Natural killer cell (primary cell): Measurements from ENCODE around the gene HSF5. TPM values are rescaled to one million over a fixed set of nuclear protein-coding genes. Genes with fewer than 3 reads are reported as not detected.

Experiments used
- ATAC-seq, 3 donors: fragments of 150-1000 bp in 2 of 3; fragments of 200-7000 bp in 1 of 3; cut with Tn5 transposase; 1 replicate in 1 of 3; 2 replicates in 2 of 3; pipeline ENCODE4 v1.10.0; 2021; ENCODE audit warnings: mild to moderate bottlenecking in 2 of 3, moderate library complexity in 2 of 3
- DNase-seq, 2 donors: peaks; one replicate each; pipeline versions ENCODE4 v3.0.0 to v3.0.0-alpha.2; 2013 to 2021; ENCODE audit warnings: mixed read lengths in 1 of 2
- H3K27ac ChIP-seq: one replicate; pipeline ENCODE4 v1.5.1; 2013; ENCODE audit warnings: mild to moderate bottlenecking, low read length
- H3K27me3 ChIP-seq: one replicate; pipeline ENCODE4 v1.6.1; 2013; ENCODE audit warnings: low read length; ENCODE audit not compliant: control insufficient read depth, insufficient read depth
- H3K36me3 ChIP-seq: one replicate; pipeline ENCODE4 v1.6.1; 2013; ENCODE audit warnings: low read length; ENCODE audit not compliant: control insufficient read depth, insufficient read depth
- H3K4me1 ChIP-seq: one replicate; pipeline ENCODE4 v1.6.1; 2013; ENCODE audit warnings: low read length; ENCODE audit not compliant: control insufficient read depth, insufficient read depth
- H3K4me3 ChIP-seq: one replicate; pipeline ENCODE4 v1.5.1; 2013; ENCODE audit warnings: low read length
- H3K9me3 ChIP-seq: one replicate; pipeline ENCODE4 v1.6.1; 2013; ENCODE audit warnings: low read length; ENCODE audit not compliant: control insufficient read depth, insufficient read depth
- H3K27ac Mint-ChIP-seq, 2 donors: one replicate each; pipeline ENCODE4 v1.8.0; 2022; ENCODE audit warnings: mild to moderate bottlenecking in 2 of 2, mixed read lengths in 2 of 2, moderate library complexity in 1 of 2
- H3K27me3 Mint-ChIP-seq, 2 donors: one replicate each; pipeline ENCODE4 v1.8.0; 2022; ENCODE audit warnings: low read depth in 2 of 2, mixed read lengths in 2 of 2
- H3K36me3 Mint-ChIP-seq: one replicate; pipeline ENCODE4 v1.8.0; 2022; ENCODE audit warnings: mixed read lengths
- H3K4me1 Mint-ChIP-seq, 2 donors: one replicate each; pipeline ENCODE4 v1.8.0; 2022; ENCODE audit warnings: mixed read lengths in 2 of 2
- H3K4me3 Mint-ChIP-seq: one replicate; pipeline ENCODE4 v1.8.0; 2022; ENCODE audit warnings: mild to moderate bottlenecking, moderate library complexity, mixed read lengths
- H3K9me3 Mint-ChIP-seq, 2 donors: one replicate each; pipeline ENCODE4 v1.8.0; 2022; ENCODE audit warnings: mixed read lengths in 2 of 2
- CTCF ChIP-seq: fragments of 200-600 bp; IDR thresholded peaks from one replicate; pipeline ENCODE4 v1.8.0; 2022; ENCODE audit warnings: antibody characterized with exemption
- WGBS: methylation state at CpG from one replicate; pipeline ENCODE4 v1.1.7; 2013; ENCODE audit warnings: missing lambda C conversion rate; ENCODE audit not compliant: insufficient coverage; 5-methylcytosine and 5-hydroxymethylcytosine counted together
- intact Hi-C: fragments of 100-400 bp; cut with micrococcal nuclease; formaldehyde crosslinking; loops from one replicate; pipeline ENCODE4 v1.14.2; 2022
- total RNA-seq, 4 donors: library from RNA; stranded (reverse); fragments of 120-200 nt in 1 of 4; gene quantifications; one replicate each; pipeline versions ENCODE4 v1.2.3 to v1.2.4, GENCODE V29; 2013 to 2022

The HSF5 gene
- total RNA-seq, 3 donors from 2014 or later (not counting 1 experiment from before 2014, with no cell fraction given) = 0.45 to 1.00 (median 0.94) TPM

GRCh38 chr17:58410714-58411407 lies 77.3 kb downstream of the HSF5 start:
- Mint-ChIP-seq H3K36me3 (no peaks in the 10 kb centered on the region), H3K27ac (no peak overlapping the region), H3K27me3 (no peaks in the 10 kb centered on the region), H3K4me1 (no peaks in the 10 kb centered on the region), H3K9me3 (no peaks in the 10 kb centered on the region), H3K4me3 (no peak overlapping the region)
- no peaks in the 10 kb centered on the region for H3K9me3 ChIP-seq
- DNase-seq (no peak), ATAC-seq (no peak)
- H3K4me3 ChIP-seq = no peak overlapping the region
- no peak overlapping the region for H3K27ac ChIP-seq
- intact Hi-C loops = no loop called here
- no peaks in the 10 kb centered on the region for H3K27me3 ChIP-seq
- H3K36me3 ChIP-seq = no peaks in the 10 kb centered on the region
- TF ChIP-seq CTCF = no peak
- H3K4me1 ChIP-seq = no peaks in the 10 kb centered on the region

GRCh38 chr17:58409432-58409831 lies 78.8 kb downstream of the HSF5 start:
- no peaks in the 10 kb centered on the region for H3K27me3 Mint-ChIP-seq
- H3K4me1 Mint-ChIP-seq = no peaks in the 10 kb centered on the region
- H3K9me3 Mint-ChIP-seq = no peaks in the 10 kb centered on the region
- H3K4me3 ChIP-seq = no peak overlapping the region
- no peaks in the 10 kb centered on the region for H3K36me3 ChIP-seq
- intact Hi-C loops = no loop called here
- 100% methylated on average over 5 of the region's 5 CpGs for WGBS
- H3K27ac Mint-ChIP-seq = no peak overlapping the region
- ATAC-seq (no peak), DNase-seq (no peak)
- no peak for TF ChIP-seq CTCF
- no peak overlapping the region for H3K4me3 Mint-ChIP-seq
- no peaks in the 10 kb centered on the region for H3K9me3 ChIP-seq
- H3K36me3 Mint-ChIP-seq = no peaks in the 10 kb centered on the region
- no peaks in the 10 kb centered on the region for H3K4me1 ChIP-seq
- H3K27me3 ChIP-seq = no peaks in the 10 kb centered on the region
- no peak overlapping the region for H3K27ac ChIP-seq

GRCh38 chr17:58403311-58403710 lies 84.9 kb downstream of the HSF5 start:
- Histone ChIP-seq H3K27me3 (no peaks in the 10 kb centered on the region), H3K4me1 (no peaks in the 10 kb centered on the region), H3K27ac (no peak overlapping the region), H3K9me3 (no peaks in the 10 kb centered on the region), H3K36me3 (no peaks in the 10 kb centered on the region), H3K4me3 (no peak overlapping the region)
- Mint-ChIP-seq H3K27ac (no peak overlapping the region), H3K9me3 (no peaks in the 10 kb centered on the region), H3K4me3 (no peak overlapping the region), H3K4me1 (no peaks in the 10 kb centered on the region), H3K27me3 (no peaks in the 10 kb centered on the region), H3K36me3 (no peaks in the 10 kb centered on the region)
- no peak for TF ChIP-seq CTCF
- ATAC-seq (no peak), DNase-seq (no peak)
- WGBS = 97% methylated on average over 6 of the region's 6 CpGs
- intact Hi-C loops = no loop called here

GRCh38 chr17:58402679-58403078 lies 85.5 kb downstream of the HSF5 start:
- Mint-ChIP-seq H3K36me3 (no peaks in the 10 kb centered on the region), H3K4me1 (no peaks in the 10 kb centered on the region), H3K9me3 (no peaks in the 10 kb centered on the region), H3K4me3 (no peak overlapping the region), H3K27ac (no peak overlapping the region), H3K27me3 (no peaks in the 10 kb centered on the region)
- intact Hi-C loops = no loop called here
- no CpG with 5 or more reads among the region's 1 CpG for WGBS
- Histone ChIP-seq H3K27me3 (no peaks in the 10 kb centered on the region), H3K4me3 (no peak overlapping the region), H3K27ac (no peak overlapping the region), H3K4me1 (no peaks in the 10 kb centered on the region), H3K9me3 (no peaks in the 10 kb centered on the region), H3K36me3 (no peaks in the 10 kb centered on the region)
- no peak for TF ChIP-seq CTCF
- ATAC-seq (no peak), DNase-seq (no peak)
